Right lobe of liver (tissue), 6 donors: ENCODE results near the gene PIK3CB. TPM values are rescaled to one million over a fixed set of nuclear protein-coding genes. Genes with fewer than 3 reads are reported as not detected.

Experiments
- ATAC-seq, 4 donors: fragments of 200-7000 bp; cut with Tn5 transposase; one replicate each; pipeline ENCODE4 v1.9.1; 2020; ENCODE audit warnings: mild to moderate bottlenecking in 4 of 4, moderate library complexity in 4 of 4
- DNase-seq, 3 donors: peaks; one replicate each; pipeline ENCODE4 v3.0.0-alpha.2; 2020
- H3K27ac ChIP-seq, 3 donors: fragments of 200-600 bp; one replicate each; pipeline ENCODE4 v1.8.0; 2022
- H3K27me3 ChIP-seq, 2 donors: fragments of 200-600 bp; one replicate each; pipeline ENCODE4 v1.8.0; 2022
- H3K36me3 ChIP-seq, 4 donors: fragments of 200-600 bp; sonication (generic) in 1 of 4; one replicate each; pipeline versions ENCODE4 v1.5.1 to v1.8.0; 2017 to 2022; ENCODE audit warnings: control low read depth in 1 of 4
- H3K4me1 ChIP-seq, 4 donors: fragments of 200-600 bp; sonication (generic) in 1 of 4; one replicate each; pipeline versions ENCODE4 v1.5.1 to v1.8.0; 2017 to 2022; ENCODE audit warnings: control low read depth in 1 of 4
- H3K4me3 ChIP-seq, 3 donors: fragments of 200-600 bp; one replicate each; pipeline ENCODE4 v1.8.0; 2022
- H3K9me3 ChIP-seq, 4 donors: fragments of 200-600 bp; sonication (generic) in 1 of 4; one replicate each; pipeline versions ENCODE4 v1.5.1 to v1.8.0; 2017 to 2022; ENCODE audit warnings: control low read depth in 1 of 4
- CTCF ChIP-seq, 4 donors: fragments of 200-600 bp in 3 of 4; fragments of 450-650 bp in 1 of 4; IDR thresholded peaks; one replicate each; pipeline versions ENCODE4 v1.5.1 to v1.8.0; 2016 to 2022; ENCODE audit warnings: antibody characterized with exemption in 4 of 4, mild to moderate bottlenecking in 2 of 4
- POLR2A ChIP-seq: fragments of 450-650 bp; IDR thresholded peaks from one replicate; pipeline ENCODE4 v1.6.1; 2017; ENCODE audit warnings: antibody characterized with exemption, mild to moderate bottlenecking
- WGBS: methylation state at CpG from one replicate; pipeline ENCODE4 v1.1.6; 2018; ENCODE audit warnings: low coverage, low lambda C conversion rate; ENCODE audit not compliant: insufficient coverage; ENCODE audit errors: missing lambda C conversion rate; 5-methylcytosine and 5-hydroxymethylcytosine counted together
- intact Hi-C, 2 donors: fragments of 100-400 bp; cut with DNase I; formaldehyde crosslinking; loops; one replicate each; pipeline versions ENCODE4 v1.11.2 to v1.14.1; 2022
- total RNA-seq, 6 experiments: library from RNA; depleted of rRNA in 2 of 6; stranded (reverse); fragments of >200 nt in 2 of 6; fragmentation: NEBNext Ultra II Directional in 3 of 6; extraction: Animal tissue kit (Norgen Biotek cat#: 25700) in 3 of 6; gene quantifications; one replicate each; pipeline versions ENCODE4 v1.1.0 to v1.2.4, GENCODE V29; 2016 to 2023
- donor health status: DM: no; HTN: yes; CAD: no.
- donor health status: DM: no; HTN: no; CAD: no.
- donor health status: DM: no; HTN: no; CAD: no.
- donor health status: DM: no; HTN: yes; CAD: no.
- donor health status: DM: no; HTN: yes; CAD: no.

The PIK3CB gene
- total RNA-seq, 6 experiments from 2014 or later = 12.1 to 20.9 (median 14.6) TPM

DNA sequence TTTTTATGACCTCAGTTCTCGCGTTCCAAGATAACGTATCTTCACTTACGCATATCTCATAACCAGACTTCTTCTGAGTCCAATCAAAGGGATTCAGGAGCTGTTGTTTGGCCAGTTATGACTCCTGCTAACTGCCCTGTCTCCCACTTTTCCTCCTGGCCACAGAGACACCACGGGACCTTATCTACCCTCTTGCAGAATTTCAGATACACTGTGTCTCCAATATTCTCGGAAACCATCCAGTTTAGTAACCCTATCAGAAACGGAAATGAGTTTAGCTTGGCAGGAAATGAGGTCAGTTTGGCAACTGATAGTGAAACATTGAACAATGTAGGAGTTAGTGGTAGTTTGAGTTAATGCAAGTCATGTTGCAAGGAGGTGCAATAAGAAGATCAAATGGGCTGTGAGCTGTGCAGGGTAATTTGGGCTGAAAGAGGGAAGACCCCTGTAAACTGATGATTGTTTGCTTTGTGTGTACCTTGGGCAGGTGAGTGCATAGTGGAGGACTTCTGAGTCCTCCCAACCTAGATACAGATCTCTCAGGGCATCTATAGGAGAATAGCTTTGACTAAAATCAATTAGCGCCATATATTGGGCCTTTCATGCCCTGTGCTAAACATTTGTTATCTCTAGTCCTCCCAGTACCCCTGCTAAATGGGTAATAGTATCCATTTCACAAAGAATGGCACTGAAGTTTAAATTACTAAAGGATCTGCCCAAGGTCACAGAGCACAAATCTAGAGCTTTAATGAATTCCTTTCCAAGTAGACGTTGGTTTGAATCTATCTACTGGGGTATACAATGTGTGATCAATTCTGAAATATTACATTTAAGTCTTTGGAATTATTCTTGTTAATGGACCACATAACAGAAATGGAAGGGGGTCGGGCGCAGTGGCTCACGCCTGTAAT lies 41.3 kb upstream of the PIK3CB start:
- DNase-seq (no peak), ATAC-seq (peak in 3 of 4 donors; percentile 14 to 27 (median 22))
- H3K9me3 ChIP-seq = no peaks in the 10 kb centered on the region
- H3K27ac ChIP-seq = no peak overlapping the region
- TF ChIP-seq POLR2A (no peak), CTCF (IDR thresholded peaks at IDR 0.05) (no peak)
- H3K4me1 ChIP-seq = no peaks in the 10 kb centered on the region
- WGBS = 50% methylated on average over 10 of the region's 12 CpGs
- H3K27me3 ChIP-seq = no peaks in the 10 kb centered on the region
- intact Hi-C loops = no loop called here
- H3K4me3 ChIP-seq = no peak overlapping the region
- H3K36me3 ChIP-seq = no peaks in the 10 kb centered on the region

DNA sequence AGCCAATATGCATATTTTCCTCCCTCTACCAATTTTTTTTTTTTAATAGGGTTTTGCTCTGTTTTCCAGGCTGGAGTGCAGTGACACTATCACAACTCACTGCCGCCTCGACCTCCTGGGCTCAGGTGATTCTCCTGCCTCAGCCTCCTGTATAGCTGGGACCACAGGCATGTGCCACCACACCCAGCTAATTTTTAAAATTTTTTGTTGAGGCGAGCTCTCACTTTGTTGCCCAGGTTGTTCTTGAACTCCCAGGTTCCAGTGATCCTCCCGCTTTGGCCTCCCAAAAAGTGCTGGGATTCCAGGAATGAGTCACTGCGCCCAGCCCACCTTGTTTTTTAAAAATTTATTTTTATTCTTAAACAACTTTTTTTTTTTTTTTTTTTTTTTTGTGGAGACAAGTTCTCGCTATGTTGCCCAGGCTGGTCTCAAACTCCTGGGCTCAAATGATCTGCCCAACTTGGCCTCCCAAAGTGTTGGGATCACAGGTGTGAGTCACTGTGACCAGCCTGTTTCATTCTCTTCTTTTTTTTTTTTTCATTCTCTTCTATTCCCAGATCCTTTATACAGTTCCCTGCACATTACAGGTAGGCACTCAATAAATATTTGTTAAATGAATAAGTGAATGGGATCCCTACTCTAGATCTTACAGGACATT lies 40.5 kb upstream of the PIK3CB start:
- H3K27me3 ChIP-seq = no peaks in the 10 kb centered on the region
- H3K4me3 ChIP-seq = no peak overlapping the region
- H3K27ac ChIP-seq = no peak overlapping the region
- intact Hi-C loops = no loop called here
- no peak for DNase-seq
- H3K4me1 ChIP-seq = no peaks in the 10 kb centered on the region
- 92% methylated on average over 6 of the region's 6 CpGs for WGBS
- TF ChIP-seq POLR2A = no peak
- TF ChIP-seq CTCF (IDR thresholded peaks at IDR 0.05) = no peak
- H3K36me3 ChIP-seq = no peaks in the 10 kb centered on the region
- no peaks in the 10 kb centered on the region for H3K9me3 ChIP-seq
- ATAC-seq = no peak

GRCh38 chr3:138873471-138874278 lies 38.9 kb upstream of the PIK3CB start:
- no peaks in the 10 kb centered on the region for H3K4me1 ChIP-seq
- 63% methylated on average over 10 of the region's 10 CpGs for WGBS
- TF ChIP-seq CTCF (IDR thresholded peaks at IDR 0.05) (no peak), POLR2A (no peak)
- DNase-seq = no peak
- no peak overlapping the region for H3K27ac ChIP-seq
- H3K4me3 ChIP-seq = no peak overlapping the region
- H3K27me3 ChIP-seq = no peaks in the 10 kb centered on the region
- no peaks in the 10 kb centered on the region for H3K9me3 ChIP-seq
- no peaks in the 10 kb centered on the region for H3K36me3 ChIP-seq
- no peak for ATAC-seq
- intact Hi-C loops = no loop called here

- H3K9me3 ChIP-seq = no peaks in the 10 kb centered on the region
- no peaks in the 10 kb centered on the region for H3K27me3 ChIP-seq
- 75% methylated on average over 2 of the region's 4 CpGs for WGBS
- no peak overlapping the region for H3K4me3 ChIP-seq
- no peaks in the 10 kb centered on the region for H3K4me1 ChIP-seq
- TF ChIP-seq POLR2A (no peak), CTCF (IDR thresholded peaks at IDR 0.05) (no peak)
- intact Hi-C loops = no loop called here
- no peak for DNase-seq
- H3K36me3 ChIP-seq = no peaks in the 10 kb centered on the region
- H3K27ac ChIP-seq = no peak overlapping the region
- ATAC-seq = no peak
These were observed 37.9 kb upstream of the PIK3CB start for GRCh38 chr3:138872632-138873031.
